Colon (tissue), 2 donors: ENCODE measurements around the gene TPPP.

Experiments used
- FAIRE-seq: peaks from 2 replicates; lab custom pipeline; 2012; peaks lifted over from hg19 to GRCh38; lab: Jason Lieb, UNC
- donor health status: control.
- donor health status: control.

Gene TPPP

GRCh38 chr5:677131-678101 is 15.7 kb downstream of the TPPP start:
- no peak for FAIRE-seq

GRCh38 chr5:676699-677076 is 16.5 kb downstream of the TPPP start:
- no peak for FAIRE-seq

- no peak for FAIRE-seq
Measured at GRCh38 chr5:675871-676698, 17.1 kb downstream of the TPPP start.

GRCh38 chr5:675111-675870 is 17.9 kb downstream of the TPPP start:
- no peak for FAIRE-seq

GRCh38 chr5:674630-675011 is 18.5 kb downstream of the TPPP start:
- FAIRE-seq, result no peak

- no peak for FAIRE-seq
Measured at GRCh38 chr5:673831-674629, 19.1 kb downstream of the TPPP start.

- no peak for FAIRE-seq
Measured at GRCh38 chr5:673161-673830, 19.9 kb downstream of the TPPP start.

- FAIRE-seq, result no peak
Measured at GRCh38 chr5:672329-673160, 20.6 kb downstream of the TPPP start.

- FAIRE-seq, result no peak
Measured at GRCh38 chr5:671459-672328, 21.5 kb downstream of the TPPP start.

- no peak for FAIRE-seq
Measured at GRCh38 chr5:670396-671270, 22.5 kb downstream of the TPPP start.

- FAIRE-seq, result no peak
Measured at GRCh38 chr5:669842-670395, 23.2 kb downstream of the TPPP start.

GRCh38 chr5:669111-669841 is 23.9 kb downstream of the TPPP start:
- FAIRE-seq, result no peak

- no peak for FAIRE-seq
Measured at GRCh38 chr5:668283-668995, 24.7 kb downstream of the TPPP start.

- FAIRE-seq, result no peak
Measured at GRCh38 chr5:666816-667498, 26.2 kb downstream of the TPPP start.

GRCh38 chr5:665956-666711 is 27.0 kb downstream of the TPPP start:
- no peak for FAIRE-seq
